Fibroblast of upper back skin (primary cell): ENCODE measurements around the gene REV3L.
"Not testable (repeated sequence)": the region's sequence is repeated elsewhere in the genome, so short reads cannot be mapped to it uniquely, and the experiment has no call there.

Experiments
- DNase-seq: peaks from one replicate; pipeline ENCODE4 v3.0.0-alpha.2; 2013

Gene REV3L

DNA sequence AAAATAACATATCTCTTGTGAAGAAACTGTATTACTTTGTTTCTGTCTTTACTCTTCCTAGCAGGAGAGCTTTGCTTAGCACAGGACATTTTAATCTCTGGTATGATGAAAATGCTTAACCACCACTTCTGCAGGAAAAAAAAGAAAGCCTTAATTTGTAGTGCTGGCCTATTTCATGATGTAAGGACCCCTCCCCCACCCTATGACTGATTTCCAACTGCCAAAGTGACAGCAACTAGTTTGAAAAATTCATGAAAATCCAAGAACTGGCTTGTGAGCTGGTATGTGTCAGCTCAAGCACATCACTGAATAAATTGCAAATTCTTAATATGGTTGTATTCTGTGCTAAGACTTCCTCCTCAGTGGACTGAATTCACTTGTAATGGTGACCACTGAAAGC is 125.3 kb downstream of the REV3L start:
- DNase-seq, result peak; percentile 65

DNA sequence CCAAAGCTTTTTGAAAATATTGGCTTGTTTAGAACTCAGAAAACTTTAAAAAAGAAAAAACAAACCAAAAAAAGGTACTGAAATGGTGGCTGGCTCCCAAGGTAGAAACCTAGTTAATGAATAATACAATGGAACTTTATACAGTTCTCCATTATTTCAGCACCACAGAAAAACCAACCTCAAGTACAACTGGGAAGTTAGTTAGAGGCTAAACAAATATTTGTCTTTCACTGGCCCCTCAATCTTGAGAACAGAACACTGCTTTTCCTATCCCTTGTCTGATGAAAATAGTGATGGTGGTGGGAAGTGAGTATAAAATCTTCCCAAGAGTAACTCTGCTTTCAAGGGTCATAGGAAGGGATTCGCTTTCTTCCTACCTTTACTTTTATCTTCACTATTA is 126.5 kb downstream of the REV3L start:
- no peak for DNase-seq

DNA sequence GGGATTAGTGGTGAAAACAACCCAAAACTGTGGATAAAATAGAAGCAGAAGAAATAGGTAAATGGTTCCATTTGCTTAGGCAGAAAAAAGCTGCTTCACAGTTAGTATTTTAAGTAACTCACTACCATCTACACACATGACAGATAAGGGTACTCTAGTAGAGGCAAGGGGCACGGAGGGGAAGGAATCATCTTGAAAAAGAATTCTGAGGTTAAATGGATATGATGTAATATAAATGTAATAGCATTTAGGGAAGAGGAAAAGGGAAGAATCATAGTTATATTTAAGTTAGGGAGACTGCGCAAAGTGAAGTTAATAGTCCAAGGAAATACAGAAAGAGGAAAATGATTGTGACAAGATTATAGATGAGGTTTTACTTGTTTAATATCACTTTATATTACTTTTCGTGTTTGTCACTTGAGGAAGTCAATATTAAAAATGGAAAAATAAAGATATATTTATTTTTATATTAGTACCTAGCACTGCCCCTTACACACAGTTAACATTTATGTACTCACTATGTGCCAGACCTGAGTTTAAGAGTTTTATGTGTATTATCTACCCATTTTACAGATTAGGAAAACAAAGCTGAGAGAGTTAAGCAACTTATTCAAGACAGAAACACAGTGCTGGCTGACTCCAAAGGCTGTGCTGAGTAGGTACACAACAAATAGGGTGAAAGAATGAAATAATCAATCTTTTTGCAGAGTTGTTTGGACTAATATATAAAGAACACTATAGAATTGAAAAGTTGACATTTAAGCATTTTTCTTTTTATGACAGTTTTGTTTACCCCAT is 128.1 kb downstream of the REV3L start:
- no peak for DNase-seq

DNA sequence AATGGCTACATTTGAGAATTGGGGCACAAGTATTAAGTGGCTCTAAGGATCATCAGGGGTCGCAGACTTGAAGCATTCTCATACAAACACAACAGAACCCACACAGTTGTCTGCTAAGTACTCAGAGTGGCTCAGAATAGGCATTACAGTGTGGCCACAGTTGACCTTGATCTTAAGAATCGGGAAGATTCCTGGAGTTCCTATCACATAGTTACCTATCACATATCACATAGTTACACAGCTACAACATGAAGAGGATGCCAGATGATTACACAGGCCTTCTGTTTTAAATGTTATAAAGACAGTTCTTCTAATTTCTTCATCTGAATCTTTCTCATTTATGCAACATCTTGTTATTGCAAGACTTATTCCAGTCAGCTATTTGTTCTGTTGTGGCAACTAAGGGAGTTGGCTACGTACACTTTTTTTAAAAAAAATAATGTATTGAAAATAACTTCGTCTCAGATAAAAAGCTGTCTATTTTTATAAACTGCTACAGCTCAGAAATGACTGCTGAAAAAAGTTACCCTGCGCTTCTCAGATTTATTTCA is 129.0 kb downstream of the REV3L start:
- DNase-seq, result peak; percentile 12

DNA sequence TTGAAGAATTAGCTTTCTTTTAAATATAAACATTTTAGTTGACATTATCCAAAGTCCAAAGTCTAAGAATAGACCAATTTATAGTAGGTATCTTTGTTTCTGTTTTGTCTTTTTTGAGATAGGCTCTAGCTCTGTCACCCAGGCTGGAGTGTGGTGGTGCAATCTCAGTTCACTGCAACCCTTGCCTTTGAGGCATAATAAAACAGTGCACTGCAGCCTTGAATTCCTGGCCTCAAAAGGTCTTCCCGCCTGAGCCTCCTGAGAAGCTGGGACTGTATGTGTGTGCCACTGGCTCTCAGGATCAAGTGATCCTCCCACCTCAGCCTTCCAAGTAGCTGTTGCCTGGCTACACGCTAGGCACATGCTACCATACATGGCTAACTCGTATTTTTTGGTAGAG is 135.4 kb downstream of the REV3L start:
- no peak for DNase-seq

DNA sequence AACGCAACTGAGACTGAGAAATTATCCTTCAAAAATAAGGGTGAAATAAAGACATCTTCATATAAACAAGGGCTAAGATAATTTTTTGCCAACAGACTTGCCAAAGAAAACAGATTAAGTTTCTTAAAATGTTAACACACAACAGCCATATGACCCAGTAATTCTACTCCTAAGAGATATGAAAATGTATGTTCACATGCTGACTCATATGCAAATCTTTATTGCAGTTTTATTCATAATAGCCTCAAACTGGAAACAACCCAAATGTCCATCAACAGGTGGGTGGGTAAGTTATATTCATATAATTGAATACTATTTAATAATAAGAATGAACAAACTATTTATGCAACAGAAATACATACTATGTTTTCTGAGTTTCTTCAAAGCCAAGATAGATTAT is 140.1 kb downstream of the REV3L start:
- DNase-seq, result no peak

DNA sequence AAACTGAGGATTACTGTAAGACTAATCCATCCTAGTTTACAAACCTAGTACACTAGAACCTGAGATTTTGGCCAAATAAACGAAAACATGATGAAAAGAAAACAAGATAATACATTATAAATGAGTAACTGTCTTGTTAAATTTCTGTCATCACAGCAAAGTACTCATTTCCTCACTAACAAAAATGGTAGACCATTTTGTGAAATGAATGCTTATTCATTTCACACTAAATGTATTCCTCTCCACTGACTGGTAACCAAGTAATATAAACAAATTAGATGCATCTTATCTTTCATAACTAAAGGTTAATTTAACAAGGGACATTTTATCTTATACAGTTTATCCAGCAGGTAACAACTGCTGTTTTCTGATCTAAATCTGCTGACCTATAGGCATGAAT is 143.7 kb downstream of the REV3L start:
- DNase-seq, result no peak

DNA sequence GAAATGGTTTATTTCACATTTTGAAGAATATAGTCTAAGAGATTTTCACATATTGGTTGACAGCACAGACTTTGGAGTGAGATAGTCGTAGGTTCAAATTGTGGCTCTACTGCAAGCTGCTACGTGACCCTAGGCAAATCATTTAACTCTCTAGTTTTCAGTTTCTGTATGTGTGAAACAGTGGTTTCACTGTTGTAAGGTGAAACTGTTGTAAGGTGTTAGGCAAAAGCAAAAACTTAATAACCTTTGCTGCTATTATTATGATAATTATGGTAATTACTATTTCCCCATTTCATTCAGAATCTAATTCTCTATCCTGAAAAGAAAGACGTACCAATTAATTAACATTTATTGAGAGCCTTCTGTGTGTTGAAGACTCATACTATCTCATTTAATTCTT is 144.2 kb downstream of the REV3L start:
- DNase-seq, result no peak

DNA sequence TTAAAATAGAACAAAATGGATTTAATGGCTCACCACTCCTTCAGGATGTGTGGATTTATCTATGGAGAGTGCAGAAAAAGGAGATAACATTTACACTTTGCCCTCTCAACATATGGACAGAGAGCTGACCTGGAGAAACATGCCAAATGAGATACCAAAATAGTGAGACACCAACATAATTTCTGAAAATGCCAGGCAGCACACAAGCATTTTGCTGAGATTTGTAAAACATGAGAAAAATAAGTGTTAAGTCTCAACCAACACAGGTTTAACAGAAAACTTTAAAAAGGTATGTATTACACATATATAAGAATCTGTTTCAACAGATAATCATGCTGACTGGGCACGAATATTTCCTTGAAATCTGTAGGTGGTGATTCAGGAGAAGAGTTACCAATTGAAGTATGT is 145.2 kb downstream of the REV3L start:
- DNase-seq, result no peak

DNA sequence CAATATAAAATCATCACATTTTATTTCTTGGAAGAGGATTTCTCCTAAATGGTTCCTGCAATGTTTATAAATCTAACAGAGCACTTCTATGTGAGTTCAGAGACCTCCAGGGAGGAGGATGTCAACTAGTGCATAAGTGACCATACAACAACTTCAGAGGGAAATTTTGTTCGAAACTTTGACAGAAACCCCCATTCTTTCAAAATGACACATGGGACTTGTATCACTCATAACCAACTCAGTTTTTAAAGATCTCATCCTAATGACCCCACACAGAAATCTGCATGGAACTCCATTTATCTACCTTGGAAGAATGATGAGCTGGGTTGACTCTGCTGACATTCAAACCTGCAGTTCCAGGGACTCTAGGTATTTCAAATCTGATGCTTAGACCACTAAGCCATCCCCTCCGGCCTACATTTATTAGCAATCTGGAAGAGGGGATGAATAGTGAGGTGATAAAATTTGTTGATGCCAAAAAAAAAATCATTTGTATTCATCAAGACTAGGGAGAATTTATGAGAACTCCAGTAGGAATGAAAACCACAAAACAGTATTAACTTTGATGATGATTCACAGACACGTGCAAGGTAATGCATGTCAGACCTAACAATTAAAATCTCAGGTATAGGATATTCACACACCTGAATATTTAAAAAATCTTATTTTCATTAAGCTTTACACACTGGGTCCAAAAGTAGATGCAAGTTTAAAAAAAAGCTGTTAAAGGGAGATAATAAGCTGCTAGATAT is 153.0 kb downstream of the REV3L start:
- DNase-seq, result no peak

DNA sequence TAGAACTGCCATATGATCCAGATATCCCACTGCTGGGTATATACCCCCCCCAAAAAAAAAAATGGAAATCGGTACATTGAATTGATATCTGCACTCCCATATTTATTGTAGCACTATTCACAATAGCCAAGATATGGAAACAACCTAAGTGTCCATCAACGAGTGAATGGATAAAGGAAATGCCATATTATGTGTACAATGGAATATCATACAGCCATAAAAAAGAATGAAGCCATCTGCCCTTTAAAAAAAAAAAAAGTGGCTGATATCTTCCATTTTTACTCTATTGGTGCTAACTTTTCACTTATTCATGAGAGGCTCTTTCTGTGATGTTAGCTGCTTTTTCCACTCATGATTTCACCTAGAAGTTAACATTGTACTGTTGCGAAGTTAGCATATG is 156.5 kb downstream of the REV3L start:
- no peak for DNase-seq

DNA sequence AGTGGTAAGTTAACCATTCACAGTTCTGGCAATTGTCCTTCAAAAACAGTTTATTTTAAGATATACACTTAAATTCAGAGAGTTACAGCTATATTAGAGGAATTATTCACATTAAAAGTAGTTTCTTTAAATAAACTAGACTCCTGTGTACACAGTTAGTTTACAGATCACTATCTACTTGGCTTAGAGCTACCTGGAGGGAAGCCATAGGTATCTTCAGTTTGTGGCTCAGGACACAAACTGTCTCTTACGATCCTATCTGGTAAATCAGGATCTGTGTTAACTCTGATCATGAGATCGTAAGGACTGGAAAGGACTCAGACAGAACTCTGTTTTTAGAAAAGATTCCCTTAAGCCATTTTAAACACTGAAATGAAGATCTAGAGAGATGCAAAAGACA is 160.9 kb downstream of the REV3L start:
- DNase-seq, result no peak

DNA sequence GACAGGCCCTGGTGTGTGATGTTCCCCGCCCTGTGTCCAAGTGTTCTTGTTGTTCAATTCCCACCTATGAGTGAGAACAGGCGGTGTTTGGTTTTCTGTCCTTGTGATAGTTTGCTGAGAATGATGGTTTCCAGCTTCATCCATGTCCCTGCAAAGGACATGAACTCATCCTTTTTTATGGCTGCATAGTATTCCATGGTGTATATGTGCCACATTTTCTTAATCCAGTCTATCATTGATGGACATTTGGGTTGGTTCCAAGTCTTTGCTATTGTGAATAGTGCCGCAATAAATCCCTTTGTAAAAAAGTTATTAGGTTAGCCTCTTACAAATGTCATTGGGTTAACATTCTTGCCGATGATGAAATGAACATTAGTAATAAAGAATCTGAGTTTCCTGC is 175.1 kb downstream of the REV3L start:
- not testable (repeated sequence) for DNase-seq

DNA sequence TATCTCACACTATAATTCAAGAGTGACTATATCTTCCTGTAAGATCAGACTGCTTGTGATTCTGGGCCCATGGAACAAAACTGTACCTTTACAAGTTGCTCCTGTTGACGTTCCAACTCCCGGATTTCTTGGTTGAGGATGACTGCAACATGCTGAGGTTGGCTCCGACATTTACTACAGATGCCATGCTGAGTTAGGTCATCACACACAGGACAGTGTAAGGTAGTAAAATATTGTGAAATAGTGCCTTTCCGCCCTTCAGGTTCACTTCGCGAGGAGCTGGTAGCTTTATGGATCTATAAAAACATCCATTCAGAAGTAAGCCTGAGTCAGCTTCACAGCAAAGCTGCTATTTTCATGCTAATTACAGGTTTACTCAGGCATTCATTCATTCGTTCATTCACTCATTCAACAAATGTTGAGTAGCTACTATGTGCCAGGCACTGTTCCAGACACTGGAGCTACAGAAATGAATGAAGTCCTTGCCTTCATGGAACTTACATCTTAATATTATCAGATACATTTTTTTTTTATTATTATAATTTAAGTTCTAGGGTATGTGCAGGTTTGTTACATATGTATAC is 175.7 kb downstream of the REV3L start:
- DNase-seq, result no peak

DNA sequence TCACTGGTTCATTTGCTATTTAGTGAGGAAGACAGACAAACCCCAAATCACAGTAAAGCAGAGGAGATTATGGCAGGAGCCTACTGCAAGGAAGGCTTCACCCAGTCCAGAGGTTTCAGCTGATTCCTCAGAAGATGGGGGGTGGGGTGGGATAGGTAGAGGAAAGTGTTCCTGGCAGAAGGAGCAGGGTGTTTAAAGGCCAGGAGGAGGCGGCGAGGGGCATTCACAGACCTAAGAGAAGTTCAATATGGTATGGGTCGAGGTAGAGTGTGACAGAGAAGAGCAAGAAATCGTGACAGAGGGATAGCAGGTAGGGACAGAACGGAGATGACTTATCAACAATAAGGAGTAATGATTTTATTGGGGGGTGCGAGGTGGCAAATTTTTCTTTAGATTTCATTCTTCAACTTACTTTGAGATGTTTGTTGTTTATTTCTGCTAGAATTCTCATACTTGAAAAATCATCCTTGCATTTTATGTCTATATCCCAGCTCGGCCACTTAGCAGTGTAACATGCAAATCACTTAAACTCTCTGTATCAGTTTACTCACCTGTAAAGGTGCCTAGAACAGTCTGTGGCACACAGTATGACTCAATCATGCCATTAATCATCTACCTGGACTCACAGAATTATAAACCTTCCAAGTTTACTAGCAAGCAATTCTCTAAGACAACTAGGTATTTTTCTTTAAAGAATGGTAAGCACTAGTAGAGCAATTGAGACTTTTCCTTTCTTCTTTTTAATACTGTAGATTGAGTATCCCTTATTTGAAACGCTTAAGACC is 176.7 kb downstream of the REV3L start:
- no peak for DNase-seq

DNA sequence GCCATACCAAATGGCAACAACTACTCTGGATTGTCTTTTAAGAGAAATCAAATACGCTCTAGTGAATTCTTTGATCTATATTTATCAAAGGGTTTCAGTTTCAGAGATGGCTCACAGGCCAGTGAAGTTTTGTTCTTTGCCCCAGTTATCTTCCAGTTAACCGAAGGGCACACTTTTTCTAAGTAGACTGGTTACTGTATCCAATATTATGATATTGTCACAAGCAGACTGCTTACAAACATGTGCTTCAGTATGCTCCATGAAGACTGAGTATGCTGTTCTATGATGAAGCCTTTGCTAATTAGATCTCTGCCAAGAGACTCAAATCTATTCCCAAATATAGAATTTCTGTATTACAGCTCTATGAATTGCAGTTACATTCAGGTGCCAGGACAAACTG is 181.1 kb downstream of the REV3L start:
- DNase-seq, result no peak

DNA sequence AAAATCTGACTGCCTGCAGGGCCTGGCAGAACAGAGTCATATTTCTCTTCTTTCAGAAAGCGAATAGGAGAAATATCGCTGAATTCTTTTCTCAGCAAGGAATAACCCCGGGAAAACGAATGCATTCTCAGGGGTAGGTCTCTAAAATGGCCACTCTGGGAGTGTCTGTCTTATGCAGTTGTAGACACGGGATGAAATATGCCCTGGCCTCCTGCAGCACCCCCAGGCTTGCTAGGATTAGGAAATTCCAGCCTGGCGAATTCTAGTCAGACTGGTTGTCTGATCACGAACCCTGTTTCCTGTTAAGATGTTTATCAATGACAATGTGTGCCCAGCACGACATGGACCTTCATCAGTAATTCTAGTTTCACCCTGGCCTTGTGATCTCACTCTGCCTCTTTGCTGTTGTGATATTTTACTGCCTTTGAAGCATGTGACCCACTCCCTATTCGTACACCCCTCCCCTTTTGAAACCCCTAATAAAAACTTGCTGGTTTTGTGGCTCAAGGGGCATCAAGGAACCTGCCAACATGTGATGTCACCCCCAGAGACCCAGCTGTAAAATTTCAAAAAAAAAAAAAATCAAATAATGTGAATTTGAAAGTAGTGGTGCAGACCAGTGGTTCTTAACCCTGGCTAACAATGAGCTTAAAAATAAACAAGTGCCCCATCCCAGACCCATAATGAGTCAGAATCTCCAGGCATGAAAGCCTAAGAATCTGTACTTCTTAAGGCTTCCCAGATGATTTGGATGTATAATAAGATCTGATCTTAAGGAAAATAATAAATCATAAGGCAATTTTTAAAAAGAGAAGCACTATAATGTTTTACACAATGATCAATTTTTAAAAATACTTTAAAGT is 181.8 kb downstream of the REV3L start:
- not testable (repeated sequence) for DNase-seq

DNA sequence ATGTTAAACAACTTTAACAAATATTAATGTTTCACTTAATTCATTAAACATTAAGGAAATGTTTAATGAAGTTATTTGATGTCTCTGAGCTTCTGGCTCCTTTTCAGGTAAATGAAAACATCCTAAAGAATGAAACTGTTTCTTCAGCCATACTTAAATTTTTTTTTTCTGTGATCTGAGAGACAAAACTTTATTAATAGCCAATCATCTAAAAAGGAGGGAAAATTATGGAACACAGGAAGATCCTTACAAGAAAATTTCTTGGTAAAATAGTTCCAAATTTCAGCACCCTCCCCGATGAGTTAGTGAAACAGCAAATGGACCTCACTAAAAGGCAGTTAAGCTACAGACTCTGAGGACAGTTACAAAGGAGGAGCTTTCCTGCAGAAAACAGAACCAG is 185.2 kb downstream of the REV3L start:
- DNase-seq, result no peak

DNA sequence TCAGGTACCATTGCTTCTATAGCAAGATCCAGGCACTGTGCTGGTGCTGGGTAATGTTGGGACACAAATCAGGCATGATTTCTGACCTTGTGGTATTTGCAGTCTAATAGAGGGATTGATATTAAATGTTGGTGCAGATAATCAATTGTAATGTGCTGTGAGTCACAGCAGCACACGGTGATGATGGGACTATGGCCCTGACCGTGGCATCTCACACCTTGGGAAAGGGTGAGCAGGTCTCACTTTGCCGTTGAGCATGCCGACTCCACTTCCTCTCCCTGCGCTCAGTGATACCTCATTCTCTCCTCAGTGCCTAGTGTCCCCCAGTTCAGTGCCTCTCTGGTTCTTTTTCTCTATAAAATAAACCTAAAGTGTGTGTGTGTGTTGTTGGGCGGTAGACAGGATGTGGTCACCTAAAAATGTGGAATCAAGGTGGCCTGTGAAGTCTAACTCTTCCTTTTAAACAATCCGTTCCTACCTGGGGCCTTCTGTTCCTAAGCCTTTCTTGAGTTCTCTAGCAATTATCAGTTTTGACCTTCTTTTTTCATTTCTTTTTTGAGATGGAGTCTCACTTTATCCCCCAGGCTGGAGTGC is 188.5 kb downstream of the REV3L start:
- no peak for DNase-seq

DNA sequence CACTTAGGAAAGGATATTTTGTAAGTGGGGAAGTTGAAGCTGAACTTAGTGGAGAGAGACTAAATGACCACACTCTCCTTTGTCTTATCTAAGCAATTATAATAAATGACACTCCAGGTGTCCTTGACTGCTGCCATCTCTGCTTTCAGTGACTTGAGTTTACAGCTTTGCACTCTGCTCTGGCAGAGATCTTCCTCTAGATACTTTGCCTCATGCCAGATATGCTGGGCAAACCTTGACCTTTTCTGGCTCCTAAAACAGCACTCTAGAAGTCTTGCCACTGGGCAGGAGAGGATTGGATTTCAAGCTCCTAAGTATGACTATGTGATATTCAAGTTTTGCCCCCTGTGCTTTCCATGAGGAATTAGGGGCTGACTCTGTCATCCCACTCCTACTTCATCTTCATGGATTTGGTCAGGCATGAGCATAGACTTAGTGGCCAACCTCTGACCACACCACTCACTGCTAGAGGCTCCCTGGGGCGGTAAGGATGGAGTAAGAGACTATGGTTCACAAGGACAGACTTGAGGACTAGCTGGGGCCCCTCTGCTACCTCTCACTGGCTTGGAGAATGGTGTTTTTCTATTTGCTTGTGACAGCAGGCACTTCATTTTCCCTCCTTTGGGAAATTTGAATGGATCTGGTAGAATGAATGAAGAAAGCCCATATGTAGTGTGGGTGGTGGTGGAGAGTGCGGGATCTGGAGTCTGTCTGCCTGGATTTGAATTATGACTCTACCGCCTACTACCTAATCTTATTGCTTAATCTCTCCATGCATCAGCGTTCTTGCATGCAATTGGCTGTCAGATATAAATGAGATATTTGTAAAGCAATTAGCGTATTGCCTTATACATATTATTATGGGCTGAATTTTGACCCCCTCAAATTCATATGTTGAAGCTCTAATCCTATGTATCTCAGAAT is 191.4 kb downstream of the REV3L start:
- DNase-seq, result no peak
